ENCODE measurements around the gene BTBD9. TPM values are rescaled to one million over a fixed set of nuclear protein-coding genes. Genes with fewer than 3 reads are reported as not detected.

BTBD9 gene
- total RNA-seq, 5 donors from 2014 or later (not counting 1 experiment from before 2014, with no cell fraction given) = 29.3 to 67.7 (median 38.1) TPM

- POLR2A ChIA-PET = interaction anchor here in 1 of 2 donors (0.6 kb wide), 2 partner anchors 113 to 154 kb away, joined by 3 read pairs; no protein-coding TSS in a partner anchor
- Mint-ChIP-seq H3K27me3 (no peaks in the 10 kb centered on the region), H3K36me3 (peaks cover 36% of the 10 kb centered on the region), H3K9me3 (no peaks in the 10 kb centered on the region), H3K4me1 (peaks cover 0 to 2% (median 0%) of the 10 kb centered on the region in 3 donors), H3K27ac (no peak overlapping the region), H3K4me3 (no peak overlapping the region)
- DNase-seq (no peak), ATAC-seq (replicated peaks in 1 of 4) (no peak)
- Histone ChIP-seq H3K27me3 (replicated peaks in 1 of 2; ENCODE audit: control insufficient read depth in 2 of 2, extremely low read depth in 1 of 2, insufficient read depth in 2 of 2, low read length in 1 of 2) (no peaks in the 10 kb centered on the region), H3K4me1 (ENCODE audit: control insufficient read depth in 1 of 2, extremely low read depth in 1 of 2, insufficient read depth in 2 of 2, low read length in 2 of 2) (no peaks in the 10 kb centered on the region), H3K4me3 (ENCODE audit: control insufficient read depth in 1 of 2, extremely low read depth in 1 of 2, low read length in 1 of 2) (no peak overlapping the region), H3K36me3 (ENCODE audit: control insufficient read depth in 2 of 2, extremely low read depth in 1 of 2, insufficient read depth in 1 of 2, low read length in 1 of 2) (peaks cover 5 to 6% of the 10 kb centered on the region in 2 donors), H3K27ac (ENCODE audit: low read length) (no peak overlapping the region), H3K9me3 (no peaks in the 10 kb centered on the region)
- CTCF ChIA-PET = no interaction called here
- WGBS (ENCODE audit: insufficient coverage) = 100% methylated on average over 1 of the region's 7 CpGs
These were observed 445.1 kb downstream of the BTBD9 start for GRCh38 chr6:38194589-38194988.

DNA sequence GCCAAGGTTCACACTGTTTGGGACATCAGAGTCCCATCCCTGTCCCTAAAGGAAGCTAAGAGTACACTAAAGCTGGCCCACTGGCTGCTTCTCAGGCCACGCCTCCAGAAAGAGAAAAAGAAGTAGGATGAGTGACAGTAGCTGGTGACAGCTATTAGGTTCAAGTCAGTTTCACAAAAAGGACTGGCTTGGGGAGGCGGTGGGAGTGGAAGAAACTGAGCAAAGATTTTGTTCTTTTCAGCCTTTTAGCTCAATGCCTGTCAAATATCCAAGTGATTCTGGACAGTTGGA is 445.5 kb downstream of the BTBD9 start:
- Histone ChIP-seq H3K27ac (ENCODE audit: low read length) (no peak overlapping the region), H3K4me1 (ENCODE audit: control insufficient read depth in 1 of 2, extremely low read depth in 1 of 2, insufficient read depth in 2 of 2, low read length in 2 of 2) (no peaks in the 10 kb centered on the region), H3K27me3 (replicated peaks in 1 of 2; ENCODE audit: control insufficient read depth in 2 of 2, extremely low read depth in 1 of 2, insufficient read depth in 2 of 2, low read length in 1 of 2) (no peaks in the 10 kb centered on the region), H3K36me3 (ENCODE audit: control insufficient read depth in 2 of 2, extremely low read depth in 1 of 2, insufficient read depth in 1 of 2, low read length in 1 of 2) (peaks cover 5 to 6% of the 10 kb centered on the region in 2 donors), H3K4me3 (ENCODE audit: control insufficient read depth in 1 of 2, extremely low read depth in 1 of 2, low read length in 1 of 2) (no peak overlapping the region), H3K9me3 (no peaks in the 10 kb centered on the region)
- peaks cover 0 to 4% (median 0%) of the 10 kb centered on the region in 3 donors for H3K4me1 Mint-ChIP-seq
- H3K27me3 Mint-ChIP-seq = no peaks in the 10 kb centered on the region
- ChIA-PET CTCF (no interaction called here), POLR2A (interaction anchor here in 1 of 2 donors (0.6 kb wide), 2 partner anchors 113 to 154 kb away, joined by 3 read pairs; no protein-coding TSS in a partner anchor)
- no peak overlapping the region for H3K27ac Mint-ChIP-seq
- no peak overlapping the region for H3K4me3 Mint-ChIP-seq
- H3K36me3 Mint-ChIP-seq = peaks cover 37% of the 10 kb centered on the region
- DNase-seq = no peak
- no peaks in the 10 kb centered on the region for H3K9me3 Mint-ChIP-seq
- ATAC-seq (replicated peaks in 1 of 4) = no peak
- WGBS (ENCODE audit: insufficient coverage) = 96% methylated on average over 2 of the region's 2 CpGs

GRCh38 chr6:38193481-38194281 is 446.0 kb downstream of the BTBD9 start:
- Histone ChIP-seq H3K36me3 (ENCODE audit: control insufficient read depth in 2 of 2, extremely low read depth in 1 of 2, insufficient read depth in 1 of 2, low read length in 1 of 2) (peaks cover 5 to 6% of the 10 kb centered on the region in 2 donors), H3K4me3 (ENCODE audit: control insufficient read depth in 1 of 2, extremely low read depth in 1 of 2, low read length in 1 of 2) (no peak overlapping the region), H3K27ac (ENCODE audit: low read length) (no peak overlapping the region), H3K4me1 (ENCODE audit: control insufficient read depth in 1 of 2, extremely low read depth in 1 of 2, insufficient read depth in 2 of 2, low read length in 2 of 2) (no peaks in the 10 kb centered on the region), H3K27me3 (replicated peaks in 1 of 2; ENCODE audit: control insufficient read depth in 2 of 2, extremely low read depth in 1 of 2, insufficient read depth in 2 of 2, low read length in 1 of 2) (no peaks in the 10 kb centered on the region), H3K9me3 (no peaks in the 10 kb centered on the region)
- DNase-seq (no peak), ATAC-seq (replicated peaks in 1 of 4) (no peak)
- no peaks in the 10 kb centered on the region for H3K9me3 Mint-ChIP-seq
- no peaks in the 10 kb centered on the region for H3K27me3 Mint-ChIP-seq
- CTCF ChIA-PET = interaction anchor here in 1 of 2 donors (0.6 kb wide), 1 partner anchor 495 kb away, joined by 3 read pairs; no protein-coding TSS in a partner anchor
- no peak overlapping the region for H3K27ac Mint-ChIP-seq
- POLR2A ChIA-PET = interaction anchor here in 1 of 2 donors (0.6 kb wide), 1 partner anchor 153 kb away, joined by 3 read pairs; no protein-coding TSS in a partner anchor
- peaks cover 40% of the 10 kb centered on the region for H3K36me3 Mint-ChIP-seq
- WGBS (ENCODE audit: insufficient coverage) = 96% methylated on average over 5 of the region's 9 CpGs
- H3K4me1 Mint-ChIP-seq = peaks cover 0 to 4% (median 0%) of the 10 kb centered on the region in 3 donors
- no peak overlapping the region for H3K4me3 Mint-ChIP-seq

DNA sequence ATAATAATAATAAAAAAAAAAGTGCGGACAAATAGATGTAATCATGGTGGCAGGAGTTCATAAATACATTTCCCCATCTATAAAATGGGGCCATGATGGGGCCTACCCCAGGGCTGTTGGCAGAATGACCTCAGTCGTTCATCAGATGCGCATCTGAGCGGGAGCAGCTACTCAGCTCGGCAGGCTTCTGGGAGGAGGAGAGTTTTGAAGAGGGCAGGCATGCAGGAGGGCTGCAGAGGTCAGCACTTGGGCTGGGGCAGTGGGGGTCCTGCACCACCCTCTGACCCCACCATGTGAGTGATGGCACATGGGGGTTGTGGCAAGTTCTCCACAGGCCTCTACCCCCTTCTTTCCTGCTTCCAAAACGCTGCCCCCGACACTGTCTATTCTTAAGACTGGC is 446.7 kb downstream of the BTBD9 start:
- Histone ChIP-seq H3K27me3 (replicated peaks in 1 of 2; ENCODE audit: control insufficient read depth in 2 of 2, extremely low read depth in 1 of 2, insufficient read depth in 2 of 2, low read length in 1 of 2) (no peaks in the 10 kb centered on the region), H3K27ac (ENCODE audit: low read length) (no peak overlapping the region), H3K9me3 (no peaks in the 10 kb centered on the region), H3K4me1 (ENCODE audit: control insufficient read depth in 1 of 2, extremely low read depth in 1 of 2, insufficient read depth in 2 of 2, low read length in 2 of 2) (no peaks in the 10 kb centered on the region), H3K4me3 (ENCODE audit: control insufficient read depth in 1 of 2, extremely low read depth in 1 of 2, low read length in 1 of 2) (no peak overlapping the region), H3K36me3 (ENCODE audit: control insufficient read depth in 2 of 2, extremely low read depth in 1 of 2, insufficient read depth in 1 of 2, low read length in 1 of 2) (peaks cover 5 to 6% of the 10 kb centered on the region in 2 donors)
- ATAC-seq (replicated peaks in 1 of 4) (no peak), DNase-seq (no peak)
- H3K4me3 Mint-ChIP-seq = no peak overlapping the region
- WGBS (ENCODE audit: insufficient coverage) = 100% methylated on average over 2 of the region's 7 CpGs
- peaks cover 44% of the 10 kb centered on the region for H3K36me3 Mint-ChIP-seq
- H3K4me1 Mint-ChIP-seq = peaks cover 0 to 4% (median 0%) of the 10 kb centered on the region in 3 donors
- ChIA-PET CTCF (interaction anchor here in 1 of 2 donors (0.6 kb wide), 1 partner anchor 495 kb away, joined by 3 read pairs; no protein-coding TSS in a partner anchor), POLR2A (interaction anchor here in 1 of 2 donors (0.7 kb wide), 1 partner anchor 385 kb away, joined by 5 read pairs; no protein-coding TSS in a partner anchor)
- H3K27ac Mint-ChIP-seq = no peak overlapping the region
- H3K9me3 Mint-ChIP-seq = no peaks in the 10 kb centered on the region
- no peaks in the 10 kb centered on the region for H3K27me3 Mint-ChIP-seq

- WGBS (ENCODE audit: insufficient coverage) = 94% methylated on average over 3 of the region's 5 CpGs
- ATAC-seq (replicated peaks in 1 of 4) (no peak), DNase-seq (no peak)
- no peak overlapping the region for H3K27ac Mint-ChIP-seq
- no peaks in the 10 kb centered on the region for H3K27me3 Mint-ChIP-seq
- Histone ChIP-seq H3K36me3 (ENCODE audit: control insufficient read depth in 2 of 2, extremely low read depth in 1 of 2, insufficient read depth in 1 of 2, low read length in 1 of 2) (peaks cover 5 to 6% of the 10 kb centered on the region in 2 donors), H3K27ac (ENCODE audit: low read length) (no peak overlapping the region), H3K4me1 (ENCODE audit: control insufficient read depth in 1 of 2, extremely low read depth in 1 of 2, insufficient read depth in 2 of 2, low read length in 2 of 2) (no peaks in the 10 kb centered on the region), H3K9me3 (no peaks in the 10 kb centered on the region), H3K27me3 (replicated peaks in 1 of 2; ENCODE audit: control insufficient read depth in 2 of 2, extremely low read depth in 1 of 2, insufficient read depth in 2 of 2, low read length in 1 of 2) (no peaks in the 10 kb centered on the region), H3K4me3 (ENCODE audit: control insufficient read depth in 1 of 2, extremely low read depth in 1 of 2, low read length in 1 of 2) (no peak overlapping the region)
- no peaks in the 10 kb centered on the region for H3K9me3 Mint-ChIP-seq
- CTCF ChIA-PET = no interaction called here
- H3K4me3 Mint-ChIP-seq = no peak overlapping the region
- H3K36me3 Mint-ChIP-seq = peaks cover 46% of the 10 kb centered on the region
- H3K4me1 Mint-ChIP-seq = peaks cover 0 to 4% (median 0%) of the 10 kb centered on the region in 3 donors
- POLR2A ChIA-PET = interaction anchor here in 1 of 2 donors (0.7 kb wide), 1 partner anchor 386 kb away, joined by 5 read pairs; no protein-coding TSS in a partner anchor
These were observed 447.2 kb downstream of the BTBD9 start for GRCh38 chr6:38192487-38192886.

GRCh38 chr6:38192011-38192410 is 447.7 kb downstream of the BTBD9 start:
- WGBS (ENCODE audit: insufficient coverage) = 87% methylated on average over 8 of the region's 9 CpGs
- CTCF ChIA-PET = no interaction called here
- no peaks in the 10 kb centered on the region for H3K9me3 Mint-ChIP-seq

More at GRCh38 chr6:38192011-38192410, 447.7 kb downstream of the BTBD9 start:
- Mint-ChIP-seq H3K27me3 (no peaks in the 10 kb centered on the region), H3K4me3 (no peak overlapping the region), H3K27ac (no peak overlapping the region), H3K36me3 (peaks cover 49% of the 10 kb centered on the region), H3K4me1 (peaks cover 0 to 4% (median 0%) of the 10 kb centered on the region in 3 donors)
- H3K27ac ChIP-seq (ENCODE audit: low read length) = no peak overlapping the region
- POLR2A ChIA-PET = interaction anchor here in 1 of 2 donors (0.7 kb wide), 1 partner anchor 387 kb away, joined by 5 read pairs; no protein-coding TSS in a partner anchor
- no peaks in the 10 kb centered on the region for H3K9me3 ChIP-seq
- H3K27me3 ChIP-seq (replicated peaks in 1 of 2; ENCODE audit: control insufficient read depth in 2 of 2, extremely low read depth in 1 of 2, insufficient read depth in 2 of 2, low read length in 1 of 2) = no peaks in the 10 kb centered on the region
- ATAC-seq (replicated peaks in 1 of 4) = no peak
- no peak for DNase-seq
- no peak overlapping the region for H3K4me3 ChIP-seq (ENCODE audit: control insufficient read depth in 1 of 2, extremely low read depth in 1 of 2, low read length in 1 of 2)
- H3K4me1 ChIP-seq (ENCODE audit: control insufficient read depth in 1 of 2, extremely low read depth in 1 of 2, insufficient read depth in 2 of 2, low read length in 2 of 2) = no peaks in the 10 kb centered on the region
- H3K36me3 ChIP-seq (ENCODE audit: control insufficient read depth in 2 of 2, extremely low read depth in 1 of 2, insufficient read depth in 1 of 2, low read length in 1 of 2) = peaks cover 5 to 7% of the 10 kb centered on the region in 2 donors

Data from T-cell (primary cell).